ENCODE measurements around the gene HLA-DOA. TPM values are rescaled to one million over a fixed set of nuclear protein-coding genes. Genes with fewer than 3 reads are reported as not detected.

Gene HLA-DOA
- total and polyA plus RNA-seq, 10 donors = 30.8 to 89.5 (median 56.2) TPM

- peak overlapping the region; percentile 74 to 99 (median 97) for H3K4me3 ChIP-seq
- WGBS, 5 donors = 0 to 1% (median 0%) methylated on average over 17 to 40 of the region's 40 CpGs
- no peaks in the 10 kb centered on the region for H3K27me3 ChIP-seq (replicated peaks in 1 of 7)
- intact Hi-C loops (cut with DNase I; ENCODE audit: low total_unique reads) = no loop called here
- H3K9me3 ChIP-seq = no peaks in the 10 kb centered on the region
- peaks cover 15 to 61% (median 38%) of the 10 kb centered on the region in 6 donors for H3K4me1 ChIP-seq
- peak; percentile 90 for DNase-seq
- peaks cover 0 to 20% (median 7%) of the 10 kb centered on the region in 6 donors for H3K36me3 ChIP-seq
- TF ChIP-seq CTCF (IDR thresholded peaks at IDR 0.05 in 8 of 11, conservative IDR thresholded peaks at IDR 0.05 in 3 of 11) = peak in 1 of 11 experiments; percentile 11
- peak; percentile 52 to 78 (median 63) for TF ChIP-seq POLR2AphosphoS5 (IDR thresholded peaks at IDR 0.05)
- TF ChIP-seq POLR2A (IDR thresholded peaks at IDR 0.05) = peak in 1 of 3 donors; percentile 10
- peak overlapping the region; percentile 91 to 100 (median 99) for H3K27ac ChIP-seq
These were observed 40.3 kb downstream of the HLA-DOA start for GRCh38 chr6:32968867-32969684.

DNA sequence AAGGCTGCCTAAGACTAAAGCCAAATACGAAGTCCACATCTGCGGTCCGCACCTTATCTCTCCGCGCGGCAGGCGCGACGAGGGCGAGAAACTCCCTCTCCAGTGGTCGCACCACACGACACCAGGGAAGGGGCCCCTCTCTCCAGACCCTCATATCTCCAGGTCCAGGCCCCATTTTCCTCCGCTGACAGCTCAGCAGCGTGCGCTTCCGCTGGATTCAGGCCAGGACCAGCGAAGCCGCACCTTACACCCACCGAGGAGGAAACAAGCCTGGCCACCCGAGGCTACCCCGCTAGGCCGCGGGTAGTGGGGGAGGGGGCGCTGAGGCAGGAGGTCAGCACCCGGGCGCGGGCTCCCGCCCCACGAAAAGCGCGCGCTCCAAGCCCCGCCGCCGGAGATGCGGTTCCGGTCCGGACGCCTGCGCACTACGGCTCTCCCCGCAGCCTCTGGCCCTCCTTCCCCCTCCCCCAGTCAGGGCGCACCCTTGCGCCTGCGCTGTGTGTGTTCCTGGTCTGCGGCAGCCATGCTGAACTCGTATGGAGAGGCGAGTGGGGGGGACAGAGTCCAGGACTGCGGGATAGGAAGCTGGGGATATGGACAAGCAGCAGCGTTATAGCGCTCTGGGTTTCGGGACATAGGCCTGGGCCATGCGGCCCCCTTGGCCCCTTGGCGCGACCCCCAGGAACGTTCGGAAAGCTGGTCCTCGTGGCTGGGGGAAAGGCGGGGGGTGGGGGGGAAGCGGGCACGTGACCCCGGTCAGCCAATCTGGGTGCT lies 41.1 kb downstream of the HLA-DOA start, which contains the start of gene BRD2:
TSS of gene BRD2 (plus strand) at position 502 of the 774 bp plus-strand sequence. CDS start 4,305 bp downstream, outside the sequence.
- WGBS, 5 donors = 0 to 1% (median 1%) methylated on average over 15 to 62 of the region's 62 CpGs
- Histone ChIP-seq H3K27me3 (replicated peaks in 1 of 7) (no peaks in the 10 kb centered on the region), H3K4me3 (peak within 1 kb of the TSS; percentile 74 to 99 (median 97)), H3K27ac (peak within 1 kb of the TSS; percentile 91 to 100 (median 99)), H3K36me3 (peaks cover 0 to 12% (median 7%) of the 10 kb centered on the region in 6 donors), H3K9me3 (no peaks in the 10 kb centered on the region), H3K4me1 (peaks cover 18 to 66% (median 46%) of the 10 kb centered on the region in 6 donors)
- TF ChIP-seq POLR2AphosphoS5 (IDR thresholded peaks at IDR 0.05) (peak; percentile 97 to 98 (median 97)), POLR2A (IDR thresholded peaks at IDR 0.05) (peak; percentile 59 to 95 (median 80)), CTCF (IDR thresholded peaks at IDR 0.05 in 8 of 11, conservative IDR thresholded peaks at IDR 0.05 in 3 of 11) (no peak)
- peak; percentile 99 for DNase-seq
- intact Hi-C loops (cut with DNase I; ENCODE audit: low total_unique reads) = no loop called here

DNA sequence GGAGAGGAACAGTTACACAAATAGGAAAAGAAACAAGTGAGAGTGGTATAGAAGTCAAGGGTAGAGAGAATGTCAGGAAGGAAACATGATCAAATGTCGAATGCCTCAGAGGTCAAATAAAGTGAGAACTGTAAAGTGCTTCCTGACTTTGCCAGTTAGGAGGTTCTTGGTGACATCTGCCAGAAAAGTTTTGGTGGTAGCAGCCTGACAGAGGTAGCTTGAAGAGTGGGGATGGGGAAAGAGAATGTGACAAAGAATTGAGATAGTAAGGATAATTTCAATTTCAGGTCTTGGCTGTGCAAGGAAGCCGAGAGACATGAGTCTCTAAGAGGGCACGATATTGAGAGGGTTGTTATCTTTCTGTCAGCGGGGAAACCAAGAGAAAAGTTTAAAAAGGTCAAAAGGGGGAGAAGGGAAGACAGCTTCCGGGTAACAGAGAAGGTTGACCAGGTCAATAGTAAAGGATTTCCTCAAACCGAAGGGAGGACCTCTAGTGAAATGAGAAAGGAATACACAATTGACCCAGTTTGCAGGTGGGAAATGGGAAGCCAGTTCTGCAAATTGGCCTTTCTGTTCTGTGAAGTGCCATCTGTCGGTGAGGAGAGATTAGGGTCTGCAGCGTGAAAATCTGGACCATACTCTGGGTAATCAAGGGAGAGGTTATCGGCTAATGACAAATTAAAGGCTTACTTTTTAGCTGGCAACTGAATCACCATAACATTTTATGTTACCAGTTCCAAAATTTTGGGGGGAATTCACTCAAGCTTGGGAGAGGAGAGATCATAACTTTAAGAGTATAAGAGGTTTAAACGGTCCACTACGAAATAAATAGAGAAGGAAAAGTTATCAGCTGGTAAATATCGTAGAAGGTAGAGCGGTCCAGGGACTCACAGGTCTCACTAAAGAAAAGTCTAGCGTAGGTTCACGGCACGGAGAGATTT lies 42.0 kb downstream of the HLA-DOA start:
- TF ChIP-seq CTCF (IDR thresholded peaks at IDR 0.05 in 8 of 11, conservative IDR thresholded peaks at IDR 0.05 in 3 of 11) (peak in 10 of 11 experiments; percentile 37 to 67 (median 56)), POLR2AphosphoS5 (IDR thresholded peaks at IDR 0.05) (no peak), POLR2A (IDR thresholded peaks at IDR 0.05) (no peak)
- H3K36me3 ChIP-seq = peaks cover 0 to 4% (median 2%) of the 10 kb centered on the region in 6 donors
- H3K27ac ChIP-seq = peak overlapping the region; percentile 91 to 100 (median 99)
- WGBS, 5 donors = 2 to 3% (median 2%) methylated on average over 16 of the region's 16 CpGs
- intact Hi-C loops (cut with DNase I; ENCODE audit: low total_unique reads) = no loop called here
- peak overlapping the region; percentile 74 to 99 (median 97) for H3K4me3 ChIP-seq
- H3K9me3 ChIP-seq = no peaks in the 10 kb centered on the region
- DNase-seq = no peak
- H3K4me1 ChIP-seq = peaks cover 18 to 75% (median 55%) of the 10 kb centered on the region in 6 donors
- no peaks in the 10 kb centered on the region for H3K27me3 ChIP-seq (replicated peaks in 1 of 7)
